HCT116 (cell line): ENCODE results near the gene MEGF8.

ENCODE experiments used
- CTCF ChIP-seq, 3 experiments: fragments of 200-600 bp in 1 of 3; sonication (generic) in 1 of 3; IDR thresholded peaks in 2 of 3; conservative IDR thresholded peaks in 1 of 3; 2 replicates each; pipeline ENCODE4 v1.5.1; 2012 to 2017; ENCODE audit warnings: low read depth in 2 of 3, low read length in 2 of 3, antibody characterized with exemption in 1 of 3, borderline replicate concordance in 1 of 3, control low read depth in 1 of 3, mild to moderate bottlenecking in 1 of 3, mixed read lengths in 1 of 3, mixed run types in 1 of 3, moderate library complexity in 1 of 3; ENCODE audit not compliant: insufficient read depth in 1 of 3
- POLR2A ChIP-seq: IDR thresholded peaks from 2 replicates; pipeline ENCODE4 v1.7.0; 2011; ENCODE audit warnings: borderline replicate concordance; ENCODE audit not compliant: insufficient read depth, insufficient read length; ENCODE audit errors: extremely low read depth

DNA sequence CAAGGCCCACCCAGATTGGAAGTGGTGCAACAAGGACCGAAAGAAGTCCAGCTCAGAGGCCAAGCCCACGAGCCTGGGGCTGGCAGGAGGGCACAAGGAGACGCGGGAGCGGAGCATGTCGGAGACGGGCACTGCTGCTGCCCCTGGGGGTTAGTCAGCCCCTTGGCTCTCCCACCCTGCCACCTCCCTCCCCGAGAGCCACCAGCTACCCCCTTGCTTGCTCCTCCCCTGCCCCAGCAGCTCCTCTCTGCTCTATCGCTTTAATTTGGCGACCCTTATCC lies 37.7 kb upstream of the MEGF8 start:
- TF ChIP-seq POLR2A: no peak
- no peak for TF ChIP-seq CTCF (IDR thresholded peaks at IDR 0.05 in 2 of 3, conservative IDR thresholded peaks at IDR 0.05 in 1 of 3; ENCODE audit: borderline replicate concordance in 1 of 3, insufficient read depth in 1 of 3, low read depth in 2 of 3, low read length in 2 of 3)
